Mesendoderm (in vitro differentiated cells): ENCODE results near the gene RITA1. TPM values are rescaled to one million over a fixed set of nuclear protein-coding genes. Genes with fewer than 3 reads are reported as not detected.

Source experiments
- DNase-seq: peaks from one replicate; pipeline ENCODE4 v3.0.0; 2013
- H2AK5ac ChIP-seq: 2 replicates; pipeline ENCODE4 v1.6.1; 2013; ENCODE audit warnings: low read length, inconsistent platforms
- H2BK120ac ChIP-seq: 2 replicates; pipeline ENCODE4 v1.6.1; 2013; ENCODE audit warnings: low read depth, mild to moderate bottlenecking, low read length, moderate library complexity, mixed read lengths
- H2BK15ac ChIP-seq: replicated peaks from 2 replicates; pipeline ENCODE4 v1.6.1; 2013; ENCODE audit warnings: low read depth, mild to moderate bottlenecking, moderate library complexity
- H2BK5ac ChIP-seq: 2 replicates; pipeline ENCODE4 v1.6.1; 2013; ENCODE audit warnings: low read length, inconsistent platforms
- H3K18ac ChIP-seq: 2 replicates; pipeline ENCODE4 v1.6.1; 2013; ENCODE audit warnings: mild to moderate bottlenecking, low read length, mixed read lengths
- H3K23ac ChIP-seq: one replicate; pipeline ENCODE4 v1.6.1; 2013; ENCODE audit warnings: low read length
- H3K27ac ChIP-seq: 2 replicates; pipeline ENCODE4 v1.5.1; 2013; ENCODE audit warnings: low read depth, mild to moderate bottlenecking, inconsistent platforms, low read length, moderate library complexity
- H3K27me3 ChIP-seq: 2 replicates; pipeline ENCODE4 v1.6.1; 2013; ENCODE audit warnings: low read length, control low read depth, mild to moderate bottlenecking, inconsistent platforms; ENCODE audit not compliant: insufficient read depth, poor library complexity
- H3K36me3 ChIP-seq: 2 replicates; pipeline ENCODE4 v1.6.1; 2013; ENCODE audit warnings: low read length, inconsistent platforms; ENCODE audit not compliant: control insufficient read depth, insufficient read depth
- H3K4ac ChIP-seq: one replicate; pipeline ENCODE4 v1.6.1; 2013; ENCODE audit warnings: low read depth, mild to moderate bottlenecking, low read length, moderate library complexity
- H3K4me1 ChIP-seq: 2 replicates; pipeline ENCODE4 v1.6.1; 2013; ENCODE audit warnings: low read depth, low read length, inconsistent platforms; ENCODE audit not compliant: control insufficient read depth
- H3K4me2 ChIP-seq: 2 replicates; pipeline ENCODE4 v1.6.1; 2013; ENCODE audit warnings: low read length
- H3K4me3 ChIP-seq: 2 replicates; pipeline ENCODE4 v1.5.1; 2013; ENCODE audit warnings: mild to moderate bottlenecking, low read length
- H3K56ac ChIP-seq: one replicate; pipeline ENCODE4 v1.6.1; 2013; ENCODE audit warnings: low read length
- H3K79me1 ChIP-seq: 2 replicates; pipeline ENCODE4 v1.6.1; 2013; ENCODE audit warnings: low read length, inconsistent platforms
- H3K79me2 ChIP-seq: 2 replicates; pipeline ENCODE4 v1.6.1; 2013; ENCODE audit warnings: mild to moderate bottlenecking, low read length; ENCODE audit not compliant: control insufficient read depth, insufficient read depth
- H3K9ac ChIP-seq: 2 replicates; pipeline ENCODE4 v1.6.1; 2013; ENCODE audit warnings: low read length, inconsistent platforms
- H4K5ac ChIP-seq: one replicate; pipeline ENCODE4 v1.6.1; 2013; ENCODE audit warnings: low read length
- H4K8ac ChIP-seq: one replicate; pipeline ENCODE4 v1.6.1; 2013; ENCODE audit warnings: low read depth, mild to moderate bottlenecking, control low read depth, low read length, moderate library complexity
- WGBS: extraction: QIAGEN DNeasy Blood & Tissue Kit; methylation state at CpG from one replicate; pipeline ENCODE4 v1.1.7; 2013; ENCODE audit warnings: low lambda C conversion rate, missing lambda C conversion rate; ENCODE audit not compliant: insufficient coverage; ENCODE audit errors: extremely low coverage; 5-methylcytosine and 5-hydroxymethylcytosine counted together
- polyA plus RNA-seq, 2 experiments: library from polyadenylated mRNA; stranded (reverse); fragments of 200-250 nt; gene quantifications; one replicate each; pipeline ENCODE4 v1.2.3, GENCODE V29; 2013

The RITA1 gene
- polyA plus RNA-seq (2013, experiment 1 of 2), result 18.4 TPM
- 18.4 TPM for polyA plus RNA-seq (2013, experiment 2 of 2)

- Histone ChIP-seq H4K5ac (no peak within 1 kb of the TSS), H2BK15ac (no peak within 1 kb of the TSS), H3K4ac (peak within 1 kb of the TSS; percentile 99), H3K79me2 (peaks cover 22% of the 10 kb centered on the region), H3K4me2 (peak within 1 kb of the TSS; percentile 44), H2AK5ac (no peak within 1 kb of the TSS), H3K4me3 (peak within 1 kb of the TSS; percentile 97), H3K27ac (peak within 1 kb of the TSS; percentile 82), H3K18ac (peak within 1 kb of the TSS; percentile 95), H3K9ac (peak within 1 kb of the TSS; percentile 96), H2BK120ac (no peak within 1 kb of the TSS), H3K23ac (no peak within 1 kb of the TSS), H3K4me1 (no peaks in the 10 kb centered on the region), H2BK5ac (no peak within 1 kb of the TSS), H3K79me1 (peaks cover 17% of the 10 kb centered on the region), H3K36me3 (peaks cover 4% of the 10 kb centered on the region), H4K8ac (peak within 1 kb of the TSS; percentile 70), H3K56ac (peak within 1 kb of the TSS; percentile 97), H3K27me3 (no peaks in the 10 kb centered on the region)
- peak; percentile 95 for DNase-seq
- WGBS, result no CpG with 5 or more reads among the region's 89 CpGs
These were observed at the start of gene RITA1, which contains the start of gene DDX54 for GRCh38 chr12:113185180-113186032. RITA1 (plus strand) TSS chr12:113185721; CDS start chr12:113186747, 1,026 bp downstream. DDX54 (minus strand) TSS chr12:113185478; CDS start chr12:113185451, 27 bp downstream.

GRCh38 chr12:113136128-113136989 is 49.2 kb upstream of the RITA1 start:
- H3K79me1 ChIP-seq, result no peaks in the 10 kb centered on the region
- no peaks in the 10 kb centered on the region for H3K27me3 ChIP-seq
- H3K56ac ChIP-seq, result peak overlapping the region; percentile 42
- no peak overlapping the region for H2BK120ac ChIP-seq
- H3K4me2 ChIP-seq, result peak overlapping the region; percentile 70
- H3K9ac ChIP-seq, result peak overlapping the region; percentile 27
- peaks cover 6% of the 10 kb centered on the region for H3K4me1 ChIP-seq
- WGBS, result no CpG with 5 or more reads among the region's 21 CpGs
- no peak overlapping the region for H3K27ac ChIP-seq
- no peak overlapping the region for H2BK5ac ChIP-seq
- peak; percentile 62 for DNase-seq
- H3K79me2 ChIP-seq, result no peaks in the 10 kb centered on the region
- H4K8ac ChIP-seq, result no peak overlapping the region
- no peaks in the 10 kb centered on the region for H3K36me3 ChIP-seq
- H2AK5ac ChIP-seq, result no peak overlapping the region
- H3K18ac ChIP-seq, result no peak overlapping the region
- H2BK15ac ChIP-seq, result no peak overlapping the region
- H4K5ac ChIP-seq, result no peak overlapping the region
- H3K4me3 ChIP-seq, result no peak overlapping the region
- H3K23ac ChIP-seq, result no peak overlapping the region
- no peak overlapping the region for H3K4ac ChIP-seq

- Histone ChIP-seq H2BK15ac (no peak overlapping the region), H3K18ac (no peak overlapping the region), H3K79me2 (no peaks in the 10 kb centered on the region), H3K4me2 (no peak overlapping the region), H3K36me3 (no peaks in the 10 kb centered on the region), H4K8ac (no peak overlapping the region), H3K27ac (no peak overlapping the region), H3K23ac (no peak overlapping the region), H3K56ac (no peak overlapping the region), H2BK120ac (no peak overlapping the region), H3K4me1 (peaks cover 6% of the 10 kb centered on the region), H2AK5ac (no peak overlapping the region), H2BK5ac (no peak overlapping the region), H3K4ac (no peak overlapping the region), H3K4me3 (no peak overlapping the region), H3K27me3 (no peaks in the 10 kb centered on the region), H3K9ac (no peak overlapping the region), H4K5ac (no peak overlapping the region), H3K79me1 (no peaks in the 10 kb centered on the region)
- DNase-seq, result no peak
- WGBS, result no CpG with 5 or more reads among the region's 6 CpGs
These were observed 48.5 kb upstream of the RITA1 start for GRCh38 chr12:113136990-113137511.

- WGBS, result no CpG with 5 or more reads among the region's 12 CpGs
- no peak overlapping the region for H3K4ac ChIP-seq
- H3K79me1 ChIP-seq, result no peaks in the 10 kb centered on the region
- no peak overlapping the region for H2BK15ac ChIP-seq
- H3K4me1 ChIP-seq, result peaks cover 6% of the 10 kb centered on the region
- H3K4me2 ChIP-seq, result no peak overlapping the region
- H3K9ac ChIP-seq, result no peak overlapping the region
- H3K79me2 ChIP-seq, result no peaks in the 10 kb centered on the region
- no peaks in the 10 kb centered on the region for H3K36me3 ChIP-seq
- no peaks in the 10 kb centered on the region for H3K27me3 ChIP-seq
- no peak overlapping the region for H2BK5ac ChIP-seq
- no peak overlapping the region for H3K23ac ChIP-seq
- H2BK120ac ChIP-seq, result no peak overlapping the region
- H4K8ac ChIP-seq, result no peak overlapping the region
- no peak overlapping the region for H3K18ac ChIP-seq
- H3K4me3 ChIP-seq, result no peak overlapping the region
- no peak overlapping the region for H4K5ac ChIP-seq
- H3K27ac ChIP-seq, result no peak overlapping the region
- DNase-seq, result no peak
- H2AK5ac ChIP-seq, result no peak overlapping the region
- H3K56ac ChIP-seq, result no peak overlapping the region
These were observed 47.4 kb upstream of the RITA1 start for GRCh38 chr12:113137861-113138783.

GRCh38 chr12:113138826-113139225 is 46.7 kb upstream of the RITA1 start:
- Histone ChIP-seq H3K4ac (no peak overlapping the region), H4K8ac (no peak overlapping the region), H3K56ac (no peak overlapping the region), H3K27ac (no peak overlapping the region), H2BK15ac (no peak overlapping the region), H3K36me3 (no peaks in the 10 kb centered on the region), H2BK120ac (no peak overlapping the region), H3K9ac (no peak overlapping the region), H3K79me1 (no peaks in the 10 kb centered on the region), H3K4me3 (no peak overlapping the region), H3K79me2 (no peaks in the 10 kb centered on the region), H3K23ac (no peak overlapping the region), H2BK5ac (no peak overlapping the region), H3K4me1 (peaks cover 6% of the 10 kb centered on the region), H3K4me2 (no peak overlapping the region), H3K27me3 (no peaks in the 10 kb centered on the region), H2AK5ac (no peak overlapping the region), H3K18ac (no peak overlapping the region), H4K5ac (no peak overlapping the region)
- no peak for DNase-seq
- no CpG with 5 or more reads among the region's 3 CpGs for WGBS
